ENCODE measurements around the gene JARID2.

- TF ChIP-seq EZH2 (IDR thresholded peaks at IDR 0.05; ENCODE audit: borderline replicate concordance, low read length) (no peak), CTCF (IDR thresholded peaks at IDR 0.05; ENCODE audit: low read length) (peak; percentile 96)
Observed at GRCh38 chr6:15491255-15491985, 245.6 kb downstream of the JARID2 start.

All from OCI-LY1 (cell line).